Mucosa of stomach (tissue), 1 donor: ENCODE data around the gene RELT.

ENCODE experiments used
- H3K27me3 ChIP-seq: one replicate; pipeline ENCODE4 v1.7.0; 2013; ENCODE audit warnings: mild to moderate bottlenecking, low read length; ENCODE audit not compliant: control insufficient read depth, insufficient read depth
- H3K36me3 ChIP-seq: one replicate; pipeline ENCODE4 v1.7.0; 2013; ENCODE audit warnings: low read length; ENCODE audit not compliant: control insufficient read depth, insufficient read depth
- H3K4me1 ChIP-seq: one replicate; pipeline ENCODE4 v1.7.0; 2013; ENCODE audit warnings: mild to moderate bottlenecking, low read length; ENCODE audit not compliant: control insufficient read depth, insufficient read depth
- H3K4me3 ChIP-seq: one replicate; pipeline ENCODE4 v1.7.0; 2013; ENCODE audit warnings: low read length
- H3K9ac ChIP-seq: one replicate; pipeline ENCODE4 v1.7.0; 2013; ENCODE audit warnings: mild to moderate bottlenecking, low read length, moderate library complexity
- H3K9me3 ChIP-seq: one replicate; pipeline ENCODE4 v1.7.0; 2013; ENCODE audit warnings: mild to moderate bottlenecking, low read length, moderate library complexity; ENCODE audit not compliant: control insufficient read depth
- donor health status: Pancreatic carcinoma.

The RELT gene

GRCh38 chr11:73396985-73397384 is 20.8 kb downstream of the RELT start:
- no peak overlapping the region for H3K9ac ChIP-seq
- no peaks in the 10 kb centered on the region for H3K36me3 ChIP-seq
- no peak overlapping the region for H3K4me3 ChIP-seq
- no peaks in the 10 kb centered on the region for H3K9me3 ChIP-seq
- no peaks in the 10 kb centered on the region for H3K27me3 ChIP-seq
- no peaks in the 10 kb centered on the region for H3K4me1 ChIP-seq

- Histone ChIP-seq H3K4me1 (no peaks in the 10 kb centered on the region), H3K36me3 (no peaks in the 10 kb centered on the region), H3K27me3 (no peaks in the 10 kb centered on the region)
Observed at GRCh38 chr11:73397468-73398131, 21.4 kb downstream of the RELT start.

GRCh38 chr11:73398132-73398526 is 21.9 kb downstream of the RELT start:
- no peaks in the 10 kb centered on the region for H3K9me3 ChIP-seq
- H3K9ac ChIP-seq: no peak overlapping the region
- H3K4me3 ChIP-seq: no peak overlapping the region
- H3K27me3 ChIP-seq: no peaks in the 10 kb centered on the region
- H3K4me1 ChIP-seq: no peaks in the 10 kb centered on the region
- no peaks in the 10 kb centered on the region for H3K36me3 ChIP-seq

More at GRCh38 chr11:73397468-73398131, 21.4 kb downstream of the RELT start:
- Histone ChIP-seq H3K9me3 (no peaks in the 10 kb centered on the region), H3K4me3 (no peak overlapping the region), H3K9ac (no peak overlapping the region)

GRCh38 chr11:73398721-73399120 is 22.5 kb downstream of the RELT start:
- H3K9ac ChIP-seq: no peak overlapping the region
- H3K4me1 ChIP-seq: no peaks in the 10 kb centered on the region
- H3K36me3 ChIP-seq: no peaks in the 10 kb centered on the region
- no peak overlapping the region for H3K4me3 ChIP-seq
- no peaks in the 10 kb centered on the region for H3K27me3 ChIP-seq
- H3K9me3 ChIP-seq: no peaks in the 10 kb centered on the region

GRCh38 chr11:73399159-73399590 is 23.0 kb downstream of the RELT start:
- Histone ChIP-seq H3K9ac (no peak overlapping the region), H3K27me3 (no peaks in the 10 kb centered on the region), H3K9me3 (no peaks in the 10 kb centered on the region), H3K4me3 (no peak overlapping the region), H3K36me3 (no peaks in the 10 kb centered on the region), H3K4me1 (no peaks in the 10 kb centered on the region)

- Histone ChIP-seq H3K9ac (no peak overlapping the region), H3K4me1 (no peaks in the 10 kb centered on the region), H3K9me3 (no peaks in the 10 kb centered on the region), H3K27me3 (no peaks in the 10 kb centered on the region), H3K36me3 (no peaks in the 10 kb centered on the region), H3K4me3 (no peak overlapping the region)
Observed at GRCh38 chr11:73399636-73400035, 23.4 kb downstream of the RELT start.

GRCh38 chr11:73400293-73400692 is 24.1 kb downstream of the RELT start:
- Histone ChIP-seq H3K9me3 (no peaks in the 10 kb centered on the region), H3K4me3 (no peak overlapping the region), H3K27me3 (no peaks in the 10 kb centered on the region), H3K4me1 (no peaks in the 10 kb centered on the region), H3K36me3 (no peaks in the 10 kb centered on the region), H3K9ac (no peak overlapping the region)

GRCh38 chr11:73401217-73401923 is 25.2 kb downstream of the RELT start:
- no peaks in the 10 kb centered on the region for H3K4me1 ChIP-seq
- H3K9ac ChIP-seq: no peak overlapping the region
- no peak overlapping the region for H3K4me3 ChIP-seq
- H3K9me3 ChIP-seq: no peaks in the 10 kb centered on the region
- H3K36me3 ChIP-seq: no peaks in the 10 kb centered on the region
- H3K27me3 ChIP-seq: no peaks in the 10 kb centered on the region

- Histone ChIP-seq H3K4me3 (no peak overlapping the region), H3K9ac (no peak overlapping the region), H3K27me3 (no peaks in the 10 kb centered on the region), H3K36me3 (no peaks in the 10 kb centered on the region), H3K9me3 (no peaks in the 10 kb centered on the region), H3K4me1 (no peaks in the 10 kb centered on the region)
Observed at GRCh38 chr11:73401924-73402833, 26.0 kb downstream of the RELT start.

GRCh38 chr11:73402834-73403185 is 26.6 kb downstream of the RELT start:
- H3K9ac ChIP-seq: no peak overlapping the region
- H3K4me1 ChIP-seq: no peaks in the 10 kb centered on the region
- H3K36me3 ChIP-seq: no peaks in the 10 kb centered on the region
- H3K27me3 ChIP-seq: no peaks in the 10 kb centered on the region
- H3K4me3 ChIP-seq: no peak overlapping the region
- H3K9me3 ChIP-seq: no peaks in the 10 kb centered on the region

- Histone ChIP-seq H3K9ac (no peak overlapping the region), H3K4me1 (no peaks in the 10 kb centered on the region), H3K36me3 (no peaks in the 10 kb centered on the region), H3K4me3 (no peak overlapping the region), H3K9me3 (no peaks in the 10 kb centered on the region), H3K27me3 (no peaks in the 10 kb centered on the region)
Observed at GRCh38 chr11:73403541-73403940, 27.3 kb downstream of the RELT start.

- no peak overlapping the region for H3K4me3 ChIP-seq
- no peak overlapping the region for H3K9ac ChIP-seq
- H3K4me1 ChIP-seq: no peaks in the 10 kb centered on the region
- H3K27me3 ChIP-seq: no peaks in the 10 kb centered on the region
- H3K36me3 ChIP-seq: peaks cover under 1% of the 10 kb centered on the region
- H3K9me3 ChIP-seq: no peaks in the 10 kb centered on the region
Observed at GRCh38 chr11:73404048-73404447, 27.8 kb downstream of the RELT start.
